Activated CD8-positive, alpha-beta memory T cell treated with anti-CD3 and anti-CD28 coated beads for 1 hour (primary cell): Measurements from ENCODE around the gene KCTD1.

Source experiments
- DNase-seq, 2 donors: peaks; one replicate each; pipeline ENCODE4 v3.0.0-alpha.2; 2020; ENCODE audit warnings: low read depth in 1 of 2; ENCODE audit errors: extremely low read depth in 1 of 2

KCTD1 gene

DNA sequence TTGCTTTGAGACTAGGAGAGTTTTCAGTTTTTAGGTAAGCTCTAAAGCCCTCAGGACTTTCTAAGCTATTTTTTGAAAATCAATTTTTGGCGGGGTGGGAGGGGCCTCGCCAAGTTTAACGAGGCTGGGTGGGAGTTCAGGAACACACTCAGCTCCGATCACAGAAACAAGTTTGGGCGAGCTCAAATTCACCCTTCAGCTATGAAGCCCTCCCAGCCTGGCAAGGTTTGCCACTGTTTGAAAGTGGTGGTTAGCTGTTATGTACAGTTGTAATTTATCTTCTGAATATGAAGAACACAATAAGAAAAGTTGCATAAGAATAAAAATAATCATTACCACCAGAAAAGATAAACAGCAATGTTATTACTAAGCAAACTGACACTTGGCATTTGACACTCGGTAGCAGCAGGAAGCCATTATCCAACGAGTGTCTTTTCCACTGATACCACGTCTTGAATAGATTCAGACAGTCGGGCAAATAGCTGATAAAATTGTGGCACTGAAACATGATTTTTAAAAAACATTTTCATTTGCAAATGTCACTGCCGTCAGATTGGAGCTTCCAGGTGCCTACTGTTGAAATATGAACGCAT lies 59.8 kb downstream of the KCTD1 start:
- no peak for DNase-seq

DNA sequence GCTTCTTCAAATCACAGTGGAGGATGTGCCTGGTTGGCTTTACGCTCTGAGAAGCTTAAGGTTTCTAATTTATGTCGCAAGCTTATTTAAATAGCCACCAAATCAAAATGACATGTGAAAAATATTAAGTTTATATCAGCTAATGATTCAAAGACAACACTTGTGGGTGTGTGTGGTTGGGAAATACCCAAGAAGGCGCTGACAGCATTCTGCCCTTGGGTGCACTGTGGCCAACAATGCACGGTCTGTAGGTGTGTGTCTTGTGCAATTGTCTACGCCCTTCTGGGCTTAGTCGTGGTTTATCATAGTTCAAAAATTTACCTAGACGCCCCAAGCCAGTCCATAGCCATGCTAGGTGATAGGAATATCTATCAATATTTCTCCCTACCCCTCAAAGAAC lies 60.9 kb downstream of the KCTD1 start:
- no peak for DNase-seq

DNA sequence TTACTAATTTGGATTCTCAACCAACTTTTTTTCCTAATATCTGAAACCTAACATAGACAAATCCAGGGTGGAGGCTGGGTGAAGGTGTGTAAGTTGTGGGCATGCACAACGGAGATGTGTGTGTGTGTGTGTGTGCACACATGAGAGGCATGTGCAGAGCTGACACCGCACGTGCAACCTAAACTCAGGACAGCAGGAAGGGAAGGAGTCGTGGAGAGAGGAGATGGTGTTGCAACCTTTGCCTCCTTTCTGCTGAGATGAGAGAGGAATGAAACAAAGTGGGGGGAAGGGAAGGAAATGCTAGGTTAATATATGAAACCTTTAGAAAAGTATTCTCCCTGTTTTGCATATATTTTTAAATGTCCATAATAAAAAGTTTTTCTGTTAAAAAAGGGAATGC lies 64.7 kb downstream of the KCTD1 start:
- DNase-seq: no peak

DNA sequence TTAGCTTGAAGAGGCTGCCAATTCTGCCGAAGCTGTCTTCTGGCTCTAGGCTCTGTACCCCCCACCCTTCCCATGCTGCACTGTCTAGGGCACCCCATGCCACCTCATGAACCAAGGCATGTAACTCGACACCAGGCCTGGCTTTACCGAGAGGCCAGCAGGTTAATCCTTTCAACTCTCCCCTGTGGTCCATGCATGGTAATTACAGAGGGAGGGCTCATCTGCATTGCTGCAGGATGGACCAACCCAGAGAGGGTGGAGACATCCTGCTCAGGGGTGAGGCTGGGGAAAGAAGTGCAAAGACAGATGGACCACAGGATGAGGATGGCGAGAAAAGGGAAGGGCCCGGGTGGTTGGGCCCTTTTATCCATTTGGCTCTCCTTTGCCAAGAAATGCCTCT lies 65.8 kb downstream of the KCTD1 start:
- no peak for DNase-seq

DNA sequence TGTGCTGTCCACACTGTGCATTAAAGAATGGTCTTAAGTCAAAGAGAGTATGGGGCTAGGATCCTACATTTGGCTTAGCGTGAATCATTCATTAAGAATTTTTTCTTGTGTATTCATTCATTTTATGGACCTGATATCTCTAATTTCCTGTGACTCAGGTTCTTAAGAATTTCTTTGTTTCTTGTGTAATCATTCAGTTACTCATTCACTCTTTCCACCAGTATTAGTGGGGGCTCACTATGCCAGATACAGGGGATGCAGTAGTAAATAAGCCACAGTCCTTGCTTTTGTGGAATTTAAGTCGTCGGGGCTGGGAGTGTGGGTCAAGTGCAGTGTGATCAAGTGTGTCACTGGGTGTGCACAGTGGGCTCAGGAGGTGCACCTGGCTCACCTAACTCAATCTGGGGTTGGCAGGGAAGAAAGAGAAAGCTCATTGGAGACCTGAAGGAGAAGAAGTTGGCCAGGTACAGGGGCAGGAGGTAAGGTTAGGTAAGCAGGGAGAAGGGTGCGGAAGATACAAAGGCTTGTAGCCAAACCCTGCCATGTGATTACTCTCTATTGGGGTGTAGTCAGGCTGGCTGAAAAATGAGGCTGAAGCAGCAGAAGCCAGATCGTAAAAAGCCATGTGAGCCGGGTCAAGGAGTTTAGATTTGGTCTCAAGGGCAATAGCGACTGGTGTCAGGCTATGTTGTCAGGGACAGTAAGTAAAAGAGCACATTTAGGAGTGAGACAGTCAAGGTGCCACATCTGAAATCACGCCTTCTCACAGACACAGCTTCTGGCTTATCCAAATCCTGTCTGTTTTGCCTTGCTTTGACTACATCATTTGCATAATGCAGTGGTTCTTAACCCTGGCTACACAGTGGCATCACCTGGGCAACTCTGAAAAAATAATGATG lies 67.2 kb downstream of the KCTD1 start:
- no peak for DNase-seq

DNA sequence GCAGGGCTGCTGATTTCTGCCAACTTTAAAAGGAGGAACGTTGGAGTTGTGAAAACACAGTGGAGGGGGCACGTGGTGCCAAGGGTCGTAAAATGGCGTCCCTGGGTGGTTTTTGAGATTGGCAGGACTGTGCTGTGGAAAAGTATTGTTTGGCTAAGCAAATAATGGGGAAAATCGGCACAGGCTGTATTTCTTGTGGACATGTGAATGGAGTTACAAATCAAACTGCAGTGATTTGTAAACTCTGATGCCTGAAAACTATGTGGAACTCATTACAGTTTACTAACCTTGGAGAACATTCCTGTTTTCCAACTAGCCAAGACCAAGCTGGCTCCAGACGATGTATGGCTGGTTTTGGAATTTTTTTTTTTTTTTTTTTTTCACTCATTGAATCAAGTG lies 68.7 kb downstream of the KCTD1 start:
- no peak for DNase-seq

DNA sequence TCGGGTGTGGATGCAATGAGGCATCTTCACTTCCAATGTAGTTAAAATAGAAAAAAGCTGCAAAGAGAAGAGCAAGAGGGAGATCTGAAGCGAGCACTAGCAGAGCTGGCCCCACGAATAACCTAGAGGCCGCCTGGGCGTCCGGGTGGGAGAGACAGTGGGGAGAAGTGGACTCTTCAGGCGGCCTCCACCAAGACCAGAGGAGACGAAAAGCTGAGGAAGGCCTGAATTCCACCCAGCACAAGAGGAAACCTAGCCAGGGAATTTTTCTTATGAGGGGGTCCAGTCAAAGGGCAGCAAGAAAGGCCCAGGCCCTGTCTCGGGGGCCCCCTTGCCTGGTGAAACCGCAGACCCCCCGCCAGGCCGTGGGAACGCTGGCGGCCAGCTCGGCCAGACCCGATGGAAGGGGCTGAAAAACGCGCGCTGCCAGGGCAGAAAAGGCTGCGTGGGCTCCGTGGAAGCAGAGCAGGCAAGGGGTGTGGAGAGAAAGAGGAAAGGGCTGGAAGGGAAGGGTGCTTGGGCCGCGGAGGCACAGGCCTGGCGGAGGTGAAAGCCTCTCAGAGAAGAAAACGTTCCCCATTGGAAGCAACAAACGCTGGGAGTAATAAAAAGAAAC lies 69.2 kb downstream of the KCTD1 start:
- DNase-seq: no peak

DNA sequence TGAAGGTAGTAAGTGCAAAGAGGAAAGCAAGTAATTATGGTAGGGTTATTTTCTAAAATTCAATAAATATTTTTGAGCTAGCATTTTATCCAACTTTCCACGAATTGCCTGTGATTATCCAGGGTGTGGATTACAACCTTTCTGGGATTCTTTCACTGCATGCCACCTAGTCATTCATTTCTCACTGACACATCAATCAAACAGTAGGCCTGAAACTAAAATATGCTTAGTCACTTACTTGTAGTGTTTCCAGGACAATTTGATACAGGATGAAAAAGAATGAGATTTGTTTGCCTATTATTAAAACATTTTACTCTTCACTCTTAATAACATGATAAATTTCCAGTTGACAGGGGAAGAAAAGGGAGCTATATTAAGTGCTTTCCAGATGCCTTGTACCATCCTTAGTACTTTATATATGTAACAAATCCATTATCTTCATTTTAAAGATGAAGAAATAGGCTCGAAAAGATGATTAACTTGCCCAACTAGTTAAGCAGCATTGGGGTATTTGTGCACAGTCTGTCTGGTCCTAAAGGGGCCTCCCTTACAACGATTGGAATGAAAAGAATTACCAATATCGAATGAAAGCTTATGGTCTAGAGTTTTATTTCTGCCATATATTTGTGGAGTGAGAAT lies 70.4 kb downstream of the KCTD1 start:
- DNase-seq: no peak

DNA sequence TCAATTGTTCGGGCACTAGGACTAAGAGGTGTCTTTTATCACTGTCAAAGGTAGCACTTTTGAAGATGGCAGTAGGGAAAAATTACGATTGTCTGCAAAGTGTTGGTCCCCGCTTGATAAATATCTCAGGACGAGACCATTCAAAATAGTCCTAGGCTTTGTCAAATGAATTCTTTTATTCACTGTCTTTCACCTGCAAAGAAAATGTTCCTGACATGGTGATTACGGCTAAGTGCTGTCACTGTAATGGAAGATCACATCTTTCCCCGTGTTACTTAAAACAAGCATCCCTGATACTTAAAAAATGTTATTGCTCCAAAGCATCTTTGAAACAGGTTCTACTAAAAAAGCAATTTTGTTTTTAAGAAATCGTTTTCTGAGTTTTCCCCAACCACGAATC lies 71.7 kb downstream of the KCTD1 start:
- no peak for DNase-seq

DNA sequence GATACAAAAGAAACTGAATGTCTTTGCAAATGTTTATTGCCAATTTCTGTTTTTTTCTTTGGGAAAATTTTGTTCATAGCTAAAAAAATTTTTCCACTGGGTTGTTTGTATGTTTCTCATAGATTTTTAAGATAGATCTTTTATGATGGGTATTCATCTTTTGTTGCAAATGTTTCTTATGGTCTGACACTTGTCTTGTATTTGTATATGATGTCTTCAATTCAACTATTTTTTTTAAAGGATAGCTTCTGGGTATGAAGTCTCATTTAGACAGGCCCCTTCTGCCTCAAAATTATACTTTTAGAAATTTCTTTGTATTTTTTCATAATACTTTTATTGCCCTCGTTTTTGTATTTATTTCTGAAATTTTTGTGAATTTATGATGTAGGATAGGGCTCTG lies 73.8 kb downstream of the KCTD1 start:
- no peak for DNase-seq

DNA sequence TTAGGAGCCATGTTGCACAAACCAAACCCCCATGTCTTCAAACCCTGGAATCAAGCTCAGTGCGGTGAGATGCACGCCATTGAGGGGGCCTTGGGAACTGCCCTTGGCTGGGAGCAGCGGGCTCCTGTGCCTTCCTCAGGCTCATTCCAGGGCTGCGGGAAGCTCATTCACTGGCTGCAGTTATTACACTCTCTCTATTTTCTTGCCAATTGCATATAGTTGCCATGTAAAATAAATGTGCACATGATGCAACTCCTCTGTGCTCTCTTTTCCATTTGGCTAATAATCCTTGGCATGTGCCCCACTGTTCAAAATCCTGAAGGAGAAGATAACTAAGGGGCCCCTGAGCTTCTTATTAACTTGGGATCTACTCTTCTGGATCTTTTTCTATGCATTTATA lies 74.7 kb downstream of the KCTD1 start:
- no peak for DNase-seq

DNA sequence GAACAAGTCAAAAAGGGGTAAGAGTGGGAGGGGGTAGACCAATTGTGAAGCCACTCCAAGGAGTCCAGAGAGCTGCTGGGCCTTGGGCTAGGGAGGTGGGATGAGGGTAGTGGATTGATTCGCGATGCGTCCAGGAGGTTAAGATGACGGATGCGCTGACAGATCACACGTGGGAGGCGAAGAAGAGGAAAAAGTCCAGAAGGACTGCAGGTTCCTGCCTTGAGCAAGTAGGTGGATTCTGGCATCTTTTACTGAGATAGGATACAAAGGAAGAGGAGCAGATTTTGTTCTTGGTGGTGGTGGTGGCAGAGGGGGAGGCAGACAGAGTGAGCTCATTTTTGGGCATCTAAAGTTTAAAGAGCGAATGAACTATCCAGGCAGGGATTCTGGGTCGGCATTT lies 76.5 kb downstream of the KCTD1 start:
- DNase-seq: no peak

DNA sequence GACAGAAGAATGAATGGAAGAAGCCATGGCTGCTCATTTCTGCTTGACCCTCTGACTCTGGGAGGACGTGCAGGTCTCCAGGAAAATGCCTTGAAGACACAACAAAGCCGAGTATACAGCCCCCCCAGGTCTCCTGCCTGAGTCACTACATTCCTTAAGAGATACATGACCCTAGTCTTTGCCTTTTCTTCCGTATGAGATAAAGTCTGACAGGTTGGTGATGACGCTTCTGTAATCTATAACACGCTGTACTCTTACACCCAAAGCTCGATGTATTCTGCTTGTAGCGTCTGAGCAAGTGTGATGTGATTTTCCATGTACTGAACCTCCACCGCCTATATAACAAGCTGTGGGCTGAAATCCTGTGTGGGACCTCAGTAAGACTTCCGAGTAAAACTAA lies 77.3 kb downstream of the KCTD1 start:
- DNase-seq: no peak

DNA sequence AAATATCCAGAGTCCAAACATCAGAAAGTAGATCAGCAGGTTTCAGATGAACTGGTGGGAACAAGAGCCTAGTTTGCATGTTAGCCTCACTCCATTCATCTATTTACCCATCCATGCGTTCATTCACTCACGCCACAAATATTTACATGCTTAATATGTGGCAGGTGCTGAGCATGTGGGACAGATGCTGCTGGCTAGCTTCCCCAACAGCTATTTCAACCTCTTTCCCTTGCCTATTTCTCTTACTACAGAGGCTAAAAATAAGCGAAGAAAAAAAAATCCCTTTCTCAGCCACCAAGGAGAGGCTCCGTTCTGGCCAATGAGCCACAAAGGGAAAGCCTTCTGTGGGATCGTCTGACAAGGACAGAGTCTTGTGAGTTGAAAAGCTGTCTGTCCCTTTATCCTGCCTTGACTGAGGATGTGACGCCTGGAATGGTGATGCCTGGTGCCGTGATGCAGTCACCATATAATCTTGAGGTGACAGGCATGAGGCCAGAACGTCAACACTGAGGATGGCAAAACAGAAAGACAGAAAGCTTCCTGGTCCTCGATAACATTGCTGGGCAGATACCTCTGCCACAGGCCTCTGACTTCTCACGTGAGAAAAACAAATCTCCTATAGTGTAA lies 78.2 kb downstream of the KCTD1 start:
- no peak for DNase-seq

DNA sequence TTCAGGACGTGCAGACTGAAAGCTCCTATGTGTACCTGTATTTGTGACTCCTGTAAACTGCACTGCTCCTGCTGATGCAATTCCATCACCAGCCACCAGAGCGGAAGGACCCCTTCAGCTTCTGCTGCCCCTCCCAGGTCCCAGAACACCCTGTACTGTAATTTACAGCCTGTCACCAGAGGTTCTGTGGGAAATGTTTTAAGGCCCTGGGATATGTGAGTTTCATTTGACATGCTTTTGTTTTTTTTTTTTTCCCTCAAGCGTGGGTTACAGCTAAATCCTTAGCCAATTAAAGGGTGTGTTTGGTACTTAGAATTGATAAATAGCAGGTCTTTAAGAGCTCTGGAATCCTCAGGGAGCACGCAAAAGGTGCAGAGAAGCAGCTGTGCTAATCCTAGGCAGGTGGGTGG lies 79.4 kb downstream of the KCTD1 start:
- no peak for DNase-seq

DNA sequence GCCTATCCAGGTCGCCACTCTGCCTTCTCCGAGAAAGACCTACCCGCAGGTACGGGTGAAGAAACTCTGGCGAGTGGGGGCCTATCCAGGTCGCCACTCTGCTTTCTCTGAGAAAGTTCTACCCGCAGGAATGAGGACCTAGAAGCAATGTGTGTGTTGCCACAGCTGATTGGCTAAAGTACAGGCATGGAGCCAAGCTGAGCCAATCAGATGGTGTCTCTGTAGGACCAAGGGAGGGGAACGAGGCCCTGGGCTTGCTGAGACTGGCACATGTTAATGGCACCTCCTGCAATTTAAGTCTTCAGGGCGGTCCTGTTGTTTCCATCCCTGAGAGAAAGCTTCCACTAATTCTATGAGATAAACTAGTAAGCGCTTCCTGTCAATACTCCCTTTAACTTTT lies 82.3 kb downstream of the KCTD1 start:
- DNase-seq: no peak

DNA sequence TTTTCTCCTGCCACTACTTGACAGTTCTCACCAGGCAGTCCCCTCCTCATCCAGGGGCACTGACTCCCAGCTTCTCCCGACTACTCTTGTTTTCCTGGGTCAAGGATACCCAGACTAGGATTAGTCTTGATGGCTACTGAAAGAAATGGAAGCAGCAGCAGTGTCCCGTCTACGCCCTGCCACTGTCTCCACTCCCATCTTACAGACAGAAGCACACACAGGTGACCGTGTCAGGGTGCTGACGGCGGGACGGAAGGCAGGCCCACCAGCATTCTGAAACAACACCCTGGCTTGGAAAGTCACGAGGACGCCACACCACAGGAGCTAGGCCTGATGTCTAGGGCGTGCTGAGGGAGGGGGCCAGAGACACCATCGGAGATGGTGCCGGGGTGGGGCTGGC lies 82.9 kb downstream of the KCTD1 start:
- DNase-seq: no peak

DNA sequence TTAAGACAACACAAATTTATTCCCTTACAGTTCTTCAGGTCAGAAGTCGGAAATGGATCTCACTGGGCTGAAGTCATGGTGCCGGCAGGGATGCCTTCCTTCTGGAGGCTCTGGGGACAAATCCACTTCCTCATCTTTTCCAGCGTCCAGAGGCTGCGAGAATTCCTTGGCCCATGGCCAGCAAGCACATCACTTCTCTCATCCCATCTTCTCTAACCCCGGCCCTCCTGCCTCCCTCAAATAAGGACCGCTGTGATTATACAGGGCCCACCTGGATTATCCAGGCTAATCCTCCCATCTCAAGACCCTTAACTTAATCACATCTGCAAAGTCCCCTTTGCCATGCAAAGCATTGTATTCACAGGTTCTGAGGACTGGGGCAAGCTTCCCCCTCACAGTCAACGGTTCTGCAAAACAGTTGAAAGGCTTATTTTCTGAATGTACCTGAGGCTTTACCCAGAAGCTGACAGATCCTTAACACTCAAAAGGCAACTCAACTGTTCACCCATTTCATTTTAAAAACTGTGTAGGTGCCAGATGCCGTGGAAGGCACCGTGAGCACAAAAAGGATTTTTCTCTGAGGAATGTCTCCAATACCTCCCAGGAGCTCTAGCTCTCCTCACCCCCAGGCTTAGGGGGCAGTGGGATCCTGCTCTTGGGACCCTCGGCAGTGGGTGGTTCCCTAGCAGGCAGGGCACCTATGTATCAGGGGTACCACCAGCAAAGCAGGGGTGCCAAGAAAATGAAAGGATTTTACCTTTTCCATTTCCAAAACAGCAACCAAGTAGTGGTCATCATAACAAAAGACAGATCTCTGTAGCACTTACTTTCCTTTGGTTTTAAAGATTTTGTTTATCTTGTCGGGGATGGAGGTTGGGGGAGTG lies 84.0 kb downstream of the KCTD1 start:
- no peak for DNase-seq

DNA sequence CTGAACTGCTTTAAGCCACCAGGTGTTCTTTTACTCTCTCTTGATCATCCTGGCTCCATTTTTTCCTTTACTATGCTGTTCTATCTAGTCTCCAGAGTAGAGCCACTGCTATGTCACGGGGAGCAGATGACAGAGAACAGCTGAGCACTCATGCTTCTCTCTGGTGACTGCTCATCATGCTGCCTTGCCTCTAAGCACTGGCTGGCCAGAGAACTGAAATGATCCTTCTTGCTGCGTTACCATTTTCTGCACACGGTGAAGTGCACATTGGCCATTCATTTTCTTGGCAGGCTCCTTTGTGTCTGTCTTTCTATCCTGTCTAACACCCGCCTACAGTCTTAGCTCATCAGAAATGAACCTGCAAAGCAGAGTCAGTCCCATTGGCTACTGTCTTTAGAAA lies 86.0 kb downstream of the KCTD1 start:
- no peak for DNase-seq

DNA sequence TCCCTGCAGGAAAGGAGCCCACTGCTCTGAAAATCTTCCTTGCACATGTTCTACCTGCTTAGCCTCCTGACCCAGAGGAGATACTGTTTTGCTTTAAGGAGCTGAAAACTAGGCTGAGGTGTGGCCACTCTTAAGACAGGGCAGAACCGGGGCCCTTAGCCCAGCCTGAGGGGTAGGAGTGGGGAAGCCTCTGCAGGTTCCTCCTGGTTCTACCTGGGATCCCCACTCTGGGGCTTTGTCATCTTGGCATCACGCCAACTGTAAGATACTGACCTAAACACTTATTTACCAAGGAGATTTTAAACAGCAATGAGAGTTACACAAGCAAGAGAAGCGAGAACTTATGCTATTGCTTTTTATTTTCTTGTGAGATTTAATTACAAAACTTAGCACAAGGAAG lies 86.9 kb downstream of the KCTD1 start:
- no peak for DNase-seq
